Measurements from ENCODE around the gene NAP1L1.
"Not testable (repeated sequence)": the region's sequence is repeated elsewhere in the genome, so short reads cannot be mapped to it uniquely, and the experiment has no call there.

Gene NAP1L1

GRCh38 chr12:75990189-75990912 lies 94.1 kb downstream of the NAP1L1 start:
- DNase-seq (ENCODE audit: low spot score), result no peak

- not testable (repeated sequence) for DNase-seq (ENCODE audit: low spot score)
These were observed 96.8 kb downstream of the NAP1L1 start for GRCh38 chr12:75987709-75988108.
